OCI-LY7 (cell line): Measurements from ENCODE around the gene CDK4. TPM values are rescaled to one million over a fixed set of nuclear protein-coding genes. Genes with fewer than 3 reads are reported as not detected.

Experiments used
- BruUV-seq: library from RNA; stranded (reverse); fragments of 400-500 nt; replicated peaks from 2 replicates; lab custom pipeline; 2021; lab: Mats Ljungman, UMichigan
- CTCF ChIA-PET: fragments of 300-600 bp; sonication (Branson Sonifier 250); formaldehyde crosslinking; loops from one replicate; lab custom pipeline; 2022; ENCODE audit warnings: antibody characterized with exemption; ENCODE audit not compliant: unreplicated experiment; lab: Charles Lee
- POLR2A ChIA-PET: fragments of 300-600 bp; sonication (Branson Sonifier 250); formaldehyde crosslinking; loops from one replicate; lab custom pipeline; 2022; ENCODE audit warnings: antibody characterized with exemption; lab: Charles Lee
- DNase-seq: peaks from one replicate; pipeline ENCODE4 v3.0.0-alpha.2; 2015; ENCODE audit warnings: low spot score
- H2AFZ ChIP-seq: fragments of 200-600 bp; sonication (generic), shearing (Covaris generic); 2 replicates; pipeline ENCODE4 v1.6.1; 2014; ENCODE audit warnings: mild to moderate bottlenecking, antibody characterized with exemption, low read length, moderate library complexity
- H3K27ac ChIP-seq: fragments of 200-600 bp; sonication (generic); 2 replicates; pipeline ENCODE4 v1.5.1; 2014; ENCODE audit warnings: mixed run types, low read depth, mild to moderate bottlenecking, moderate library complexity, low read length, inconsistent platforms; ENCODE audit not compliant: poor library complexity, severe bottlenecking
- H3K36me3 ChIP-seq: fragments of 200-600 bp; sonication (generic); 2 replicates; pipeline ENCODE4 v1.6.1; 2014; ENCODE audit warnings: mild to moderate bottlenecking, antibody characterized with exemption, low read length, moderate library complexity, mixed read lengths; ENCODE audit not compliant: insufficient read depth
- H3K4me1 ChIP-seq: fragments of 200-600 bp; sonication (generic); 2 replicates; pipeline ENCODE4 v1.5.1; 2014; ENCODE audit warnings: mild to moderate bottlenecking, low read length; ENCODE audit not compliant: insufficient read depth, poor library complexity, severe bottlenecking
- H3K4me2 ChIP-seq: fragments of 200-600 bp; sonication (generic); 2 replicates; pipeline ENCODE4 v1.6.1; 2014; ENCODE audit warnings: mild to moderate bottlenecking, low read length
- H3K4me3 ChIP-seq: fragments of 200-600 bp; sonication (generic); 2 replicates; pipeline ENCODE4 v1.5.1; 2014; ENCODE audit warnings: mild to moderate bottlenecking, low read depth, low read length; ENCODE audit not compliant: poor library complexity, severe bottlenecking
- H3K79me2 ChIP-seq: fragments of 200-600 bp; sonication (generic); 2 replicates; pipeline ENCODE4 v1.6.1; 2016; ENCODE audit warnings: low read depth, mild to moderate bottlenecking, low read length, moderate library complexity, mixed read lengths; ENCODE audit not compliant: insufficient read depth
- H3K9me2 ChIP-seq: fragments of 200-600 bp; sonication (generic); 2 replicates; pipeline ENCODE4 v1.6.1; 2016; ENCODE audit warnings: mild to moderate bottlenecking, low read length, mixed read lengths; ENCODE audit not compliant: insufficient read depth
- H3K9me3 ChIP-seq: fragments of 200-600 bp; sonication (generic); 2 replicates; pipeline ENCODE4 v1.6.1; 2014; ENCODE audit warnings: mild to moderate bottlenecking, mixed run types, low read length, mixed read lengths
- H4K20me1 ChIP-seq: fragments of 200-600 bp; sonication (generic); 2 replicates; pipeline ENCODE4 v1.6.1; 2014; ENCODE audit warnings: mild to moderate bottlenecking, antibody characterized with exemption, low read length, moderate library complexity, mixed read lengths; ENCODE audit not compliant: insufficient read depth
- CTCF ChIP-seq: fragments of 200-600 bp; sonication (generic); conservative IDR thresholded peaks from 2 replicates; pipeline ENCODE4 v1.5.1; 2014; ENCODE audit warnings: mild to moderate bottlenecking, antibody characterized with exemption, low read length, moderate library complexity, mixed read lengths
- EZH2phosphoT487 ChIP-seq: fragments of 200-600 bp; sonication (generic); IDR thresholded peaks from 2 replicates; pipeline ENCODE4 v1.6.1; 2018; ENCODE audit warnings: low read depth, borderline replicate concordance, mild to moderate bottlenecking, mixed run types, antibody characterized with exemption, low read length, moderate library complexity, mixed read lengths
- intact Hi-C: fragments of 100-400 bp; cut with micrococcal nuclease; formaldehyde crosslinking; loops from one replicate; pipeline ENCODE4 v1.10.0; 2022; ENCODE audit not compliant: unreplicated experiment
- total RNA-seq, 2 experiments: library from RNA; depleted of rRNA in 1 of 2; stranded (reverse); fragments of >200 nt in 1 of 2; shearing (Covaris generic) in 1 of 2; gene quantifications; 2 replicates each; pipeline ENCODE4 v1.2.3, GENCODE V29; 2014 to 2022

The CDK4 gene
- total RNA-seq, 2 experiments from 2014 or later, result 192 to 280 TPM

GRCh38 chr12:57761391-57761998 is 9.4 kb upstream of the CDK4 start:
- intact Hi-C loops, result no loop called here
- H3K27ac ChIP-seq, result no peak overlapping the region
- H3K79me2 ChIP-seq, result peaks cover 7% of the 10 kb centered on the region; the same call in 1 of the 2 replicates
- H2AFZ ChIP-seq, result no peak overlapping the region
- TF ChIP-seq CTCF (no peak), EZH2phosphoT487 (no peak)
- H3K36me3 ChIP-seq, result peaks cover 50% of the 10 kb centered on the region
- no peak for DNase-seq
- peaks cover 16% of the 10 kb centered on the region for H3K4me1 ChIP-seq
- CTCF ChIA-PET, result no interaction called here
- H3K9me3 ChIP-seq, result no peaks in the 10 kb centered on the region
- BruUV-seq, result no TSS peak
- POLR2A ChIA-PET, result no interaction called here
- H3K4me2 ChIP-seq, result no peak overlapping the region
- no peak overlapping the region for H3K4me3 ChIP-seq
- peaks cover 10% of the 10 kb centered on the region; the same call in 1 of the 2 replicates for H4K20me1 ChIP-seq
- H3K9me2 ChIP-seq, result no peaks in the 10 kb centered on the region

- peaks cover 10% of the 10 kb centered on the region; the same call in 1 of the 2 replicates for H4K20me1 ChIP-seq
- no peaks in the 10 kb centered on the region for H3K9me3 ChIP-seq
- peaks cover 19% of the 10 kb centered on the region for H3K4me1 ChIP-seq
- H3K36me3 ChIP-seq, result peaks cover 50% of the 10 kb centered on the region
- no peak for DNase-seq
- ChIA-PET CTCF (no interaction called here), POLR2A (interaction anchor here (1.0 kb wide), 1 partner anchor 135 kb away, joined by 3 read pairs; no protein-coding TSS in a partner anchor)
- no peak overlapping the region for H3K4me2 ChIP-seq
- peaks cover 7% of the 10 kb centered on the region; the same call in 1 of the 2 replicates for H3K79me2 ChIP-seq
- no peak overlapping the region for H3K4me3 ChIP-seq
- intact Hi-C loops, result no loop called here
- no peaks in the 10 kb centered on the region for H3K9me2 ChIP-seq
- H2AFZ ChIP-seq, result no peak overlapping the region
- BruUV-seq, result no TSS peak
- TF ChIP-seq EZH2phosphoT487, result no peak
- no peak for TF ChIP-seq CTCF
- no peak overlapping the region for H3K27ac ChIP-seq
These were observed 8.4 kb upstream of the CDK4 start for GRCh38 chr12:57760347-57760982.
